A549 treated with GW870086 at 1 μM for 4 hours (cell line): ENCODE data around the gene MANSC1. TPM values are rescaled to one million over a fixed set of nuclear protein-coding genes. Genes with fewer than 3 reads are reported as not detected.

Experiments
- total RNA-seq: library from RNA; stranded (reverse); fragments of 200-300 nt; extraction: Qiagen RNA extraction; gene quantifications from 5 replicates; pipeline ENCODE4 v1.2.3, GENCODE V29; 2022; ENCODE audit warnings: low read depth

MANSC1 gene
- 3.5 to 5.3 TPM (median 4.2 TPM) in 5 replicates for total RNA-seq

GRCh38 chr12:12349711-12350665 is at the start of gene MANSC1:
Gene MANSC1 (minus strand): TSS chr12:12350242. CDS start chr12:12343314, 6,928 bp downstream.

GRCh38 chr12:12356896-12357718 is 7.1 kb upstream of the MANSC1 start, which contains the start of gene BORCS5:
Gene BORCS5 (plus strand): TSS chr12:12357078. CDS start chr12:12357452, 374 bp downstream.

Other genes starting within 250 kb of the MANSC1 start
- 10.3 to 17.0 TPM (median 14.9 TPM) in 5 replicates for gene LRP6, start 83.2 kb downstream of the MANSC1 start, total RNA-seq
- gene BORCS5, start 6.8 kb upstream of the MANSC1 start, total RNA-seq = 7.5 to 10.8 TPM (median 10.1 TPM) in 5 replicates
- 8.3 to 10.2 TPM (median 8.9 TPM) in 5 replicates for gene DUSP16, start 212.6 kb upstream of the MANSC1 start, total RNA-seq